IMR-90 (cell line): ENCODE measurements around the gene NUBPL.

Experiments
- BHLHE40 ChIP-seq: fragments of 150-350 bp; IDR thresholded peaks from 2 replicates; pipeline ENCODE4 v1.6.1; 2016; ENCODE audit warnings: mild to moderate bottlenecking, low read depth, low read length
- CEBPB ChIP-seq: IDR thresholded peaks from 2 replicates; pipeline ENCODE4 v1.6.1; 2012; ENCODE audit warnings: low read depth, low read length, improper control_type of control experiment
- CHD1 ChIP-seq: IDR thresholded peaks from 2 replicates; pipeline ENCODE4 v1.6.1; 2012; ENCODE audit warnings: low read depth, low read length, improper control_type of control experiment
- FOS ChIP-seq: fragments of 150-350 bp; IDR thresholded peaks from 2 replicates; pipeline ENCODE4 v1.6.1; 2016; ENCODE audit warnings: low read depth, low read length
- MAZ ChIP-seq: IDR thresholded peaks from 2 replicates; pipeline ENCODE4 v1.6.1; 2012; ENCODE audit warnings: low read depth, mild to moderate bottlenecking, low read length, improper control_type of control experiment, moderate library complexity, borderline replicate concordance
- MXI1 ChIP-seq: IDR thresholded peaks from 2 replicates; pipeline ENCODE4 v1.6.1; 2012; ENCODE audit warnings: low read depth, mild to moderate bottlenecking, low read length, moderate library complexity, borderline replicate concordance
- NFE2L2 ChIP-seq: fragments of 150-350 bp; IDR thresholded peaks from 2 replicates; pipeline ENCODE4 v1.6.1; 2016; ENCODE audit warnings: low read depth, mild to moderate bottlenecking, low read length
- POLR2A ChIP-seq: IDR thresholded peaks from 2 replicates; pipeline ENCODE4 v1.6.1; 2012; ENCODE audit warnings: mild to moderate bottlenecking, low read depth, low read length
- RAD21 ChIP-seq: IDR thresholded peaks from 2 replicates; pipeline ENCODE4 v1.6.1; 2012; ENCODE audit warnings: low read length, improper control_type of control experiment
- RCOR1 ChIP-seq: IDR thresholded peaks from 2 replicates; pipeline ENCODE4 v1.6.1; 2012; ENCODE audit warnings: mild to moderate bottlenecking, low read length, improper control_type of control experiment; ENCODE audit not compliant: insufficient replicate concordance
- RFX5 ChIP-seq: IDR thresholded peaks from 2 replicates; pipeline ENCODE4 v1.8.0; 2012; ENCODE audit warnings: low read depth, mild to moderate bottlenecking, low read length, moderate library complexity
- SMC3 ChIP-seq: fragments of 150-350 bp; IDR thresholded peaks from 2 replicates; pipeline ENCODE4 v1.6.1; 2016; ENCODE audit warnings: low read depth, mild to moderate bottlenecking, antibody characterized with exemption, low read length, moderate library complexity
- TF ChIP-seq, protein P1 (sequence below): conservative IDR thresholded peaks from 2 replicates; pipeline ENCODE4 v1.5.1; 2012; ENCODE audit warnings: mild to moderate bottlenecking, low read depth, low read length, improper control_type of control experiment
- TF ChIP-seq, protein P2 (sequence below): fragments of 150-350 bp; IDR thresholded peaks from 2 replicates; pipeline ENCODE4 v1.6.1; 2016; ENCODE audit warnings: low read depth, mild to moderate bottlenecking, low read length, moderate library complexity, borderline replicate concordance

DNA sequence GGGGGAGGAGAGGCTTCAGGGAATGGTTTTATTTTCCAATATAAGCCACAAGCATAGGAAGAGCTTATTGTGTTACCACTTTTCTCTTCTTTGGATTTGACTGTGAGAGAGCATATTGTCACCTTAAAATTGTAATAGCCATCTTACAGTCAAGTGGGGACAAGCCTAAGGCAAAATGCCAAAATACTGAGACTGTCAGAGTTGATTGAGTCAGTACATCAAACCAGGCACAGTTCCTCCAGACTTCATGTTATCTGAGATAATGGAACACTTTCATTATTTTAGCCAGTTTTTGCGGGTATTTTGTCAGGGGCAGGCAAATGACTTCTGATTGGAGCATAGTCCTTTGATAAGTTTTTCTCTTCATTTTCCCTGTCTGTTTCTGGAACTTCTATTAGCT lies 19.5 kb upstream of the NUBPL start:
- TF ChIP-seq, protein P1, sequence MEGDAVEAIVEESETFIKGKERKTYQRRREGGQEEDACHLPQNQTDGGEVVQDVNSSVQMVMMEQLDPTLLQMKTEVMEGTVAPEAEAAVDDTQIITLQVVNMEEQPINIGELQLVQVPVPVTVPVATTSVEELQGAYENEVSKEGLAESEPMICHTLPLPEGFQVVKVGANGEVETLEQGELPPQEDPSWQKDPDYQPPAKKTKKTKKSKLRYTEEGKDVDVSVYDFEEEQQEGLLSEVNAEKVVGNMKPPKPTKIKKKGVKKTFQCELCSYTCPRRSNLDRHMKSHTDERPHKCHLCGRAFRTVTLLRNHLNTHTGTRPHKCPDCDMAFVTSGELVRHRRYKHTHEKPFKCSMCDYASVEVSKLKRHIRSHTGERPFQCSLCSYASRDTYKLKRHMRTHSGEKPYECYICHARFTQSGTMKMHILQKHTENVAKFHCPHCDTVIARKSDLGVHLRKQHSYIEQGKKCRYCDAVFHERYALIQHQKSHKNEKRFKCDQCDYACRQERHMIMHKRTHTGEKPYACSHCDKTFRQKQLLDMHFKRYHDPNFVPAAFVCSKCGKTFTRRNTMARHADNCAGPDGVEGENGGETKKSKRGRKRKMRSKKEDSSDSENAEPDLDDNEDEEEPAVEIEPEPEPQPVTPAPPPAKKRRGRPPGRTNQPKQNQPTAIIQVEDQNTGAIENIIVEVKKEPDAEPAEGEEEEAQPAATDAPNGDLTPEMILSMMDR = no peak
- TF ChIP-seq RAD21 (no peak), NFE2L2 (no peak), CEBPB (no peak), MAZ (no peak), BHLHE40 (no peak), CHD1 (no peak), SMC3 (no peak), POLR2A (no peak), MXI1 (no peak), RFX5 (no peak), RCOR1 (no peak), FOS (no peak)
- TF ChIP-seq, protein P2, sequence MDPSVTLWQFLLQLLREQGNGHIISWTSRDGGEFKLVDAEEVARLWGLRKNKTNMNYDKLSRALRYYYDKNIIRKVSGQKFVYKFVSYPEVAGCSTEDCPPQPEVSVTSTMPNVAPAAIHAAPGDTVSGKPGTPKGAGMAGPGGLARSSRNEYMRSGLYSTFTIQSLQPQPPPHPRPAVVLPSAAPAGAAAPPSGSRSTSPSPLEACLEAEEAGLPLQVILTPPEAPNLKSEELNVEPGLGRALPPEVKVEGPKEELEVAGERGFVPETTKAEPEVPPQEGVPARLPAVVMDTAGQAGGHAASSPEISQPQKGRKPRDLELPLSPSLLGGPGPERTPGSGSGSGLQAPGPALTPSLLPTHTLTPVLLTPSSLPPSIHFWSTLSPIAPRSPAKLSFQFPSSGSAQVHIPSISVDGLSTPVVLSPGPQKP = no peak
